Spleen (tissue), 11 donors: ENCODE results near the gene AMIGO3. TPM values are rescaled to one million over a fixed set of nuclear protein-coding genes. Genes with fewer than 3 reads are reported as not detected.

ENCODE experiments used
- DNase-seq: peaks from one replicate; pipeline ENCODE4 v3.0.0-alpha.2; 2020
- H3K27ac ChIP-seq, 8 donors: fragments of 200-600 bp; sonication (generic) in 7 of 8; 1 replicate in 4 of 8; 2 replicates in 4 of 8; pipeline versions ENCODE4 v1.5.0 to v1.8.0; 2016 to 2021; ENCODE audit warnings: inconsistent platforms in 4 of 8, mild to moderate bottlenecking in 4 of 8, moderate library complexity in 1 of 8
- H3K27me3 ChIP-seq, 7 donors: fragments of 200-600 bp; sonication (generic) in 6 of 7; replicated peaks in 1 of 7; 1 replicate in 4 of 7; 2 replicates in 3 of 7; pipeline versions ENCODE4 v1.5.0 to v1.8.0; 2016 to 2021; ENCODE audit warnings: inconsistent platforms in 3 of 7, mild to moderate bottlenecking in 1 of 7
- H3K36me3 ChIP-seq, 6 donors: fragments of 200-600 bp; sonication (generic) in 5 of 6; 1 replicate in 4 of 6; 2 replicates in 2 of 6; pipeline versions ENCODE4 v1.5.0 to v1.8.0; 2016 to 2021; ENCODE audit warnings: inconsistent platforms in 2 of 6
- H3K4me1 ChIP-seq, 6 donors: fragments of 200-600 bp; sonication (generic) in 5 of 6; 1 replicate in 3 of 6; 2 replicates in 3 of 6; pipeline versions ENCODE4 v1.5.0 to v1.8.0; 2016 to 2021; ENCODE audit warnings: inconsistent platforms in 3 of 6
- H3K4me3 ChIP-seq, 8 donors: fragments of 200-600 bp; sonication (generic) in 7 of 8; 1 replicate in 4 of 8; 2 replicates in 4 of 8; pipeline versions ENCODE4 v1.5.0 to v1.8.0; 2016 to 2021; ENCODE audit warnings: inconsistent platforms in 4 of 8, mild to moderate bottlenecking in 4 of 8, moderate library complexity in 2 of 8
- H3K9me3 ChIP-seq, 8 donors: fragments of 200-600 bp; sonication (generic) in 7 of 8; 1 replicate in 4 of 8; 2 replicates in 4 of 8; pipeline versions ENCODE4 v1.5.0 to v1.8.0; 2016 to 2021; ENCODE audit warnings: inconsistent platforms in 4 of 8
- CTCF ChIP-seq, 11 experiments: fragments of 200-600 bp in 7 of 11; fragments of 450-650 bp in 4 of 11; sonication (generic) in 4 of 11; IDR thresholded peaks in 8 of 11; conservative IDR thresholded peaks in 3 of 11; 1 replicate in 7 of 11; 2 replicates in 4 of 11; pipeline versions ENCODE4 v1.4.0 to v1.8.0; 2016 to 2021; ENCODE audit warnings: antibody characterized with exemption in 11 of 11, inconsistent platforms in 4 of 11, mild to moderate bottlenecking in 1 of 11
- POLR2A ChIP-seq, 3 donors: fragments of 450-650 bp; IDR thresholded peaks; one replicate each; pipeline ENCODE4 v1.5.1; 2017; ENCODE audit warnings: antibody characterized with exemption in 3 of 3, mild to moderate bottlenecking in 1 of 3
- POLR2AphosphoS5 ChIP-seq, 3 donors: sonication (generic); formaldehyde crosslinking; IDR thresholded peaks; one replicate each; pipeline ENCODE4 v1.5.1; 2017; ENCODE audit warnings: antibody characterized with exemption in 3 of 3
- WGBS, 5 donors: extraction: QIAGEN DNeasy Blood & Tissue Kit in 3 of 5; methylation state at CpG; one replicate each; pipeline versions ENCODE4 v1.1.5 to v1.1.7; 2013 to 2018; 5-methylcytosine and 5-hydroxymethylcytosine counted together
- intact Hi-C: fragments of 100-400 bp; cut with DNase I; formaldehyde crosslinking; loops from one replicate; pipeline ENCODE4 v1.15.0; 2023; ENCODE audit warnings: low total_unique reads
- polyA plus RNA-seq, 3 donors: library from polyadenylated mRNA; stranded (reverse); fragments of 200-250 nt; gene quantifications; one replicate each; pipeline ENCODE4 v1.2.1, GENCODE V29; 2013
- total RNA-seq, 7 donors: library from RNA; depleted of rRNA in 3 of 7; stranded (reverse); fragments of >200 nt in 3 of 7; fragmentation: NEBNext Ultra II Directional in 4 of 7; extraction: Animal tissue kit (Norgen Biotek cat#: 25700) in 4 of 7; gene quantifications; one replicate each; pipeline versions ENCODE4 v1.1.0 to v1.2.1, GENCODE V29; 2016 to 2021
- donor health status: healthy with polysubstance abuse.
- donor health status: DM: no; HTN: no; CAD: no; lungs with moderate emphysema.
- donor health status: DM: no; HTN: no; CAD: no.
- donor health status: Bipolar disorder and iron deficiency.
- donor health status: healthy.
- donor health status: DM: no; HTN: no; CAD: no.
- donor health status: DM: yes; HTN: yes; CAD: no.

The AMIGO3 gene
- total and polyA plus RNA-seq, 10 donors = 0.23 to 1.6 (median 0.95) TPM; not detected in 4

- Histone ChIP-seq H3K4me1 (peaks cover 11 to 56% (median 25%) of the 10 kb centered on the region in 6 donors), H3K9me3 (no peaks in the 10 kb centered on the region), H3K27me3 (no peaks in the 10 kb centered on the region), H3K4me3 (no peak overlapping the region), H3K27ac (no peak overlapping the region), H3K36me3 (peaks cover 0 to 78% (median 26%) of the 10 kb centered on the region in 6 donors)
- 83 to 97% (median 85%) methylated on average over 11 to 14 of the region's 14 CpGs for WGBS, 5 donors
- intact Hi-C loops = no loop called here
- no peak for TF ChIP-seq CTCF (IDR thresholded peaks at IDR 0.05 in 8 of 11, conservative IDR thresholded peaks at IDR 0.05 in 3 of 11)
- TF ChIP-seq POLR2A (IDR thresholded peaks at IDR 0.05) = no peak
- TF ChIP-seq POLR2AphosphoS5 (IDR thresholded peaks at IDR 0.05) = no peak
- DNase-seq = peak; percentile 76
These were observed 2.1 kb downstream of the AMIGO3 start for GRCh38 chr3:49717211-49717958.

GRCh38 chr3:49716691-49717210 lies 2.7 kb downstream of the AMIGO3 start:
- 93 to 98% (median 95%) methylated on average over 12 to 16 of the region's 16 CpGs for WGBS, 5 donors
- Histone ChIP-seq H3K27ac (no peak overlapping the region), H3K4me3 (no peak overlapping the region), H3K9me3 (no peaks in the 10 kb centered on the region), H3K4me1 (peaks cover 9 to 53% (median 22%) of the 10 kb centered on the region in 6 donors), H3K27me3 (no peaks in the 10 kb centered on the region), H3K36me3 (peaks cover 0 to 78% (median 23%) of the 10 kb centered on the region in 6 donors)
- TF ChIP-seq POLR2A (IDR thresholded peaks at IDR 0.05) (no peak), POLR2AphosphoS5 (IDR thresholded peaks at IDR 0.05) (peak in 1 of 3 donors; percentile 2)
- DNase-seq = no peak
- intact Hi-C loops = no loop called here

- Histone ChIP-seq H3K36me3 (peaks cover 0 to 78% (median 19%) of the 10 kb centered on the region in 6 donors), H3K4me1 (peaks cover 9 to 47% (median 22%) of the 10 kb centered on the region in 6 donors), H3K9me3 (no peaks in the 10 kb centered on the region), H3K27me3 (no peaks in the 10 kb centered on the region), H3K4me3 (no peak overlapping the region), H3K27ac (no peak overlapping the region)
- intact Hi-C loops = no loop called here
- 93 to 95% (median 94%) methylated on average over 7 of the region's 7 CpGs for WGBS, 5 donors
- TF ChIP-seq POLR2A (IDR thresholded peaks at IDR 0.05) (no peak), POLR2AphosphoS5 (IDR thresholded peaks at IDR 0.05) (peak in 1 of 3 donors; percentile 20), CTCF (IDR thresholded peaks at IDR 0.05 in 8 of 11, conservative IDR thresholded peaks at IDR 0.05 in 3 of 11) (no peak)
- DNase-seq = no peak
These were observed 3.3 kb downstream of the AMIGO3 start for GRCh38 chr3:49716169-49716568.

- no peaks in the 10 kb centered on the region for H3K9me3 ChIP-seq
- TF ChIP-seq POLR2AphosphoS5 (IDR thresholded peaks at IDR 0.05) (peak in 1 of 3 donors; percentile 17), POLR2A (IDR thresholded peaks at IDR 0.05) (no peak), CTCF (IDR thresholded peaks at IDR 0.05 in 8 of 11, conservative IDR thresholded peaks at IDR 0.05 in 3 of 11) (no peak)
- no peak overlapping the region for H3K27ac ChIP-seq
- WGBS, 5 donors = 82 to 97% (median 93%) methylated on average over 5 to 13 of the region's 13 CpGs
- intact Hi-C loops = no loop called here
- H3K36me3 ChIP-seq = peaks cover 0 to 77% (median 16%) of the 10 kb centered on the region in 6 donors
- peaks cover 9 to 42% (median 22%) of the 10 kb centered on the region in 6 donors for H3K4me1 ChIP-seq
- DNase-seq = no peak
- no peaks in the 10 kb centered on the region for H3K27me3 ChIP-seq
- no peak overlapping the region for H3K4me3 ChIP-seq
These were observed 3.8 kb downstream of the AMIGO3 start for GRCh38 chr3:49715611-49716121.
